ENCODE data around the gene FOXE3. TPM values are rescaled to one million over a fixed set of nuclear protein-coding genes. Genes with fewer than 3 reads are reported as not detected.
A peak's percentile ranks its signal among the peaks of the same experiment; 100 is the strongest.

FOXE3 gene
- total and polyA plus RNA-seq, 9 of the 15 experiments (the other 6 are each of a cell fraction or from before 2014, with no cell fraction given), result not detected

DNA sequence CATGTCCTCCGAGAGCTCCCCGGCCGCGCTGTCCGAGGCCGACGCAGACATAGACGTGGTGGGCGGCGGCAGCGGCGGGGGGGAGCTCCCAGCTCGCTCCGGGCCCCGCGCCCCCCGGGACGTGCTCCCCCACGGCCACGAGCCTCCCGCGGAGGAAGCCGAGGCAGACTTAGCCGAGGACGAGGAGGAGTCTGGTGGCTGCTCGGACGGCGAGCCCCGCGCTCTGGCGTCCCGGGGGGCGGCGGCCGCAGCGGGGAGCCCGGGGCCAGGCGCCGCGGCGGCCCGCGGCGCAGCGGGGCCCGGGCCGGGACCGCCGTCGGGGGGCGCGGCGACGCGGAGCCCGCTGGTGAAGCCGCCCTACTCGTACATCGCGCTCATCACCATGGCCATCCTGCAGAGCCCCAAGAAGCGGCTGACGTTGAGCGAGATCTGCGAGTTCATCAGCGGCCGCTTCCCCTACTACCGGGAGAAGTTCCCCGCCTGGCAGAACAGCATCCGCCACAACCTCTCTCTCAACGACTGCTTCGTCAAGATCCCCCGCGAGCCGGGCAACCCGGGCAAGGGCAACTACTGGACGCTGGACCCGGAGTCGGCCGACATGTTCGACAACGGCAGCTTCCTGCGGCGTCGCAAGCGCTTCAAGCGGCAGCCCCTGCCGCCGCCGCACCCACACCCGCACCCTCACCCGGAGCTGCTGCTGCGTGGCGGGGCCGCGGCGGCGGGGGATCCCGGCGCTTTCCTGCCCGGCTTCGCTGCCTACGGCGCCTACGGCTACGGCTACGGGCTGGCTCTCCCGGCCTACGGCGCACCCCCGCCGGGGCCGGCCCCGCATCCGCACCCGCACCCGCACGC is 22.3 kb downstream of the FOXE3 start (continued):
- TF ChIP-seq, protein P1, sequence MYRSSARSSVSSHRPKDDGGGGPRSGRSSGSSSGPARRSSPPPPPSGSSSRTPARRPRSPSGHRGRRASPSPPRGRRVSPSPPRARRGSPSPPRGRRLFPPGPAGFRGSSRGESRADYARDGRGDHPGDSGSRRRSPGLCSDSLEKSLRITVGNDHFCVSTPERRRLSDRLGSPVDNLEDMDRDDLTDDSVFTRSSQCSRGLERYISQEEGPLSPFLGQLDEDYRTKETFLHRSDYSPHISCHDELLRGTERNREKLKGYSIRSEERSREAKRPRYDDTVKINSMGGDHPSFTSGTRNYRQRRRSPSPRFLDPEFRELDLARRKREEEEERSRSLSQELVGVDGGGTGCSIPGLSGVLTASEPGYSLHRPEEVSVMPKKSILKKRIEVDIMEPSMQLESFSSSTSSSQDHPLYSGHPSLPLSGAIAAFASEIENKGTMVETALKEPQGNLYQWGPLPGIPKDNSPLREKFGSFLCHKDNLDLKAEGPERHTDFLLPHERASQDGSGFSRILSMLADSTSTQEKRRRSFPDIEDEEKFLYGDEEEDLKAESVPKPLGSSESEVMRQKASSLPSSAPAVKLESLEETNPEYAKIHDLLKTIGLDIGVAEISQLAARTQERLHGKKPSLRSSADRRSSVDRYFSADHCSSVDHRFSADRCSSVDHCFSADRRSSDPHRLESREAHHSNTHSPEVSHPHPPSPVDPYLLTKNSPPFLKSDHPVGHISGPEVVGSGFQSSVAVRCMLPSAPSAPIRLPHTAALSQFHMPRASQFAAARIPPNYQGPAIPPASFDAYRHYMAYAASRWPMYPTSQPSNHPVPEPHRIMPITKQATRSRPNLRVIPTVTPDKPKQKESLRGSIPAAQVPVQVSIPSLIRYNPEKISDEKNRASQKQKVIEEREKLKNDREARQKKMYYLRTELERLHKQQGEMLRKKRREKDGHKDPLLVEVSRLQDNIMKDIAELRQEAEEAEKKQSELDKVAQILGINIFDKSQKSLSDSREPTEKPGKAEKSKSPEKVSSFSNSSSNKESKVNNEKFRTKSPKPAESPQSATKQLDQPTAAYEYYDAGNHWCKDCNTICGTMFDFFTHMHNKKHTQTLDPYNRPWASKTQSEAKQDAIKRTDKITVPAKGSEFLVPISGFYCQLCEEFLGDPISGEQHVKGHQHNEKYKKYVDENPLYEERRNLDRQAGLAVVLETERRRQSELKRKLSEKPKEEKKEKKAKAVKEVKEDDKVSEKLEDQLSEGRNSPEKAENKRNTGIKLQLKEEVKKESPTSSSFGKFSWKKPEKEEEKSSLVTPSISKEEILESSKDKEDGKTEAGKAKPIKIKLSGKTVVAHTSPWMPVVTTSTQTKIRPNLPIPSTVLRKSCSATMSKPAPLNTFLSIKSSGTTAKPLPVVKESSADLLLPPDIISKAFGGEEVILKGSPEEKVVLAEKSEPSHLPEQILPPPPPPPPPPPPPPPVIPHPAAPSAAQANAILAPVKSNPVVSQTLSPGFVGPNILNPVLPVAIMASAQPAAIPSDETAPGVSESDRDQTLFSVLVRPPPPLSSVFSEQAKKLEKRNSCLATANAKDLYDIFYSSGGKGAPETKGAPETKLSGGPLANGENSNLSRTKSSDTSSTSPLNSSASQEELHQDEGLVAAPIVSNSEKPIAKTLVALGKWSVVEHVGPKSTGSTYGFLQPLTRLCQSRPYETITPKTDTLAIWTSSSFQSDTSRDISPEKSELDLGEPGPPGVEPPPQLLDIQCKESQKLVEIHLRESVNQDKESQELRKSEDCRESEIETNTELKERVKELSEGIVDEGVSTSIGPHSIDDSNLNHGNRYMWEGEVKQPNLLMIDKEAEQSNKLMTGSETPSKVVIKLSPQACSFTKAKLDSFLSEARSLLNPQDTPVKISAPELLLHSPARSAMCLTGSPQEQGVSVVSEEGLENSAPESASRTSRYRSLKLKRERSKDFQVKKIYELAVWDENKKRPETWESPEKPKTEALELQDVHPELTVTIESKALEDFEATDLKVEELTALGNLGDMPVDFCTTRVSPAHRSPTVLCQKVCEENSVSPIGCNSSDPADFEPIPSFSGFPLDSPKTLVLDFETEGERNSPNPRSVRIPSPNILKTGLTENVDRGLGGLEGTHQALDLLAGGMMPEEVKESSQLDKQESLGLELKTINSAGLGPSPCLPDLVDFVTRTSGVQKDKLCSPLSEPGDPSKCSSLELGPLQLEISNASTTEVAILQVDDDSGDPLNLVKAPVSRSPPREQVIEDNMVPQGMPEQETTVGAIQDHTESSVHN (IDR thresholded peaks at IDR 0.05; ENCODE audit: borderline replicate concordance in 1 of 2, low read depth in 1 of 2), result no peak
- TF ChIP-seq, protein P2, sequence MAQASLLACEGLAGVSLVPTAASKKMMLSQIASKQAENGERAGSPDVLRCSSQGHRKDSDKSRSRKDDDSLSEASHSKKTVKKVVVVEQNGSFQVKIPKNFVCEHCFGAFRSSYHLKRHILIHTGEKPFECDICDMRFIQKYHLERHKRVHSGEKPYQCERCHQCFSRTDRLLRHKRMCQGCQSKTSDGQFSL (CRISPR knock-in tag; IDR thresholded peaks at IDR 0.05), result peak; percentile 91
- TF ChIP-seq, protein P2 (tag; IDR thresholded peaks at IDR 0.05), result peak in 1 of 2 experiments; percentile 72; a peak in 1 of 4 replicates
- TF ChIP-seq PCBP1 (IDR thresholded peaks at IDR 0.05; ENCODE audit: low read depth, low read length, poor library complexity, severe bottlenecking) (peak; percentile 8), NFIC (IDR thresholded peaks at IDR 0.05) (0 out of 2 replicates have a peak, but pooled peaks have one; percentile 61), POLR2AphosphoS2 (IDR thresholded peaks at IDR 0.05; ENCODE audit: low read length) (no peak), ZNF347 (CRISPR knock-in tag; IDR thresholded peaks at IDR 0.05; ENCODE audit: low read depth) (no peak), MTA3 (IDR thresholded peaks at IDR 0.05; ENCODE audit: borderline replicate concordance) (0 out of 2 replicates have a peak, but pooled peaks have one; percentile 14), KDM2B (CRISPR knock-in tag; IDR thresholded peaks at IDR 0.05) (0 out of 2 replicates have a peak, but pooled peaks have one; percentile 96), SMAD4 (CRISPR knock-in tag; conservative IDR thresholded peaks at IDR 0.05) (peak; percentile 80), ZNF263 (CRISPR knock-in tag; IDR thresholded peaks at IDR 0.05; ENCODE audit: borderline replicate concordance) (peak; percentile 69)

Measured in K562 (cell line).